OCI-LY1 (cell line): ENCODE data around the gene ITIH3.

ENCODE experiments used
- H2AFZ ChIP-seq: fragments of 200-600 bp; sonication (generic), shearing (Covaris generic); 2 replicates; pipeline ENCODE4 v1.6.0; 2014; ENCODE audit warnings: antibody characterized with exemption, mild to moderate bottlenecking, low read length
- H3F3A ChIP-seq: fragments of 200-600 bp; sonication (generic), shearing (Covaris generic); 2 replicates; pipeline ENCODE4 v1.6.0; 2014; ENCODE audit warnings: mild to moderate bottlenecking, antibody characterized with exemption, low read length, moderate library complexity; ENCODE audit not compliant: insufficient read depth
- H3K27ac ChIP-seq: fragments of 200-600 bp; sonication (generic); 2 replicates; pipeline ENCODE4 v1.5.1; 2014; ENCODE audit warnings: low read length, mixed run types, mild to moderate bottlenecking, low read depth; ENCODE audit not compliant: poor library complexity, severe bottlenecking
- H3K27me3 ChIP-seq: fragments of 200-600 bp; sonication (generic); 2 replicates; pipeline ENCODE4 v1.6.0; 2014; ENCODE audit warnings: antibody characterized with exemption, mild to moderate bottlenecking, low read length, moderate library complexity; ENCODE audit not compliant: insufficient read depth
- H3K36me3 ChIP-seq: fragments of 200-600 bp; sonication (generic); 2 replicates; pipeline ENCODE4 v1.6.1; 2014; ENCODE audit warnings: mild to moderate bottlenecking, antibody characterized with exemption, low read length, moderate library complexity, mixed read lengths; ENCODE audit not compliant: insufficient read depth
- H3K4me1 ChIP-seq: fragments of 200-600 bp; sonication (generic); 2 replicates; pipeline ENCODE4 v1.5.1; 2014; ENCODE audit warnings: mild to moderate bottlenecking, low read length, moderate library complexity; ENCODE audit not compliant: insufficient read depth, severe bottlenecking
- H3K4me2 ChIP-seq: fragments of 200-600 bp; sonication (generic), shearing (Covaris generic); 2 replicates; pipeline ENCODE4 v1.6.1; 2014; ENCODE audit warnings: low read length
- H3K4me3 ChIP-seq: fragments of 200-600 bp; sonication (generic); 2 replicates; pipeline ENCODE4 v1.5.1; 2014; ENCODE audit warnings: low read length, low read depth, mild to moderate bottlenecking, mixed read lengths; ENCODE audit not compliant: poor library complexity, severe bottlenecking
- H3K79me2 ChIP-seq: fragments of 200-600 bp; shearing (Covaris generic); 2 replicates; pipeline ENCODE4 v1.6.1; 2016; ENCODE audit warnings: mixed run types, low read length, mixed read lengths; ENCODE audit not compliant: insufficient read depth
- H3K9ac ChIP-seq: fragments of 200-600 bp; sonication (generic), shearing (Covaris generic); 2 replicates; pipeline ENCODE4 v1.6.1; 2014; ENCODE audit warnings: mild to moderate bottlenecking, low read length, mixed read lengths
- H3K9me2 ChIP-seq: fragments of 200-600 bp; sonication (generic), shearing (Covaris generic); 2 replicates; pipeline ENCODE4 v1.6.1; 2014; ENCODE audit warnings: low read depth, mild to moderate bottlenecking, low read length, mixed read lengths
- H3K9me3 ChIP-seq: fragments of 200-600 bp; shearing (Covaris generic); 2 replicates; pipeline ENCODE4 v1.6.1; 2014; ENCODE audit warnings: low read length, mixed read lengths
- H4K20me1 ChIP-seq: fragments of 200-600 bp; sonication (generic), shearing (Covaris generic); 2 replicates; pipeline ENCODE4 v1.6.0; 2016; ENCODE audit warnings: mild to moderate bottlenecking, low read length; ENCODE audit not compliant: insufficient read depth
- CTCF ChIP-seq: fragments of 200-600 bp; sonication (generic), shearing (Covaris generic); IDR thresholded peaks from 2 replicates; pipeline ENCODE4 v1.5.1; 2017; ENCODE audit warnings: mild to moderate bottlenecking, antibody characterized with exemption, low read length, moderate library complexity, mixed read lengths
- EZH2 ChIP-seq: fragments of 200-600 bp; sonication (generic), shearing (Covaris generic); IDR thresholded peaks from 2 replicates; pipeline ENCODE4 v1.8.0; 2017; ENCODE audit warnings: borderline replicate concordance, mixed run types, mild to moderate bottlenecking, antibody characterized with exemption, low read length, moderate library complexity, mixed read lengths

The ITIH3 gene

DNA sequence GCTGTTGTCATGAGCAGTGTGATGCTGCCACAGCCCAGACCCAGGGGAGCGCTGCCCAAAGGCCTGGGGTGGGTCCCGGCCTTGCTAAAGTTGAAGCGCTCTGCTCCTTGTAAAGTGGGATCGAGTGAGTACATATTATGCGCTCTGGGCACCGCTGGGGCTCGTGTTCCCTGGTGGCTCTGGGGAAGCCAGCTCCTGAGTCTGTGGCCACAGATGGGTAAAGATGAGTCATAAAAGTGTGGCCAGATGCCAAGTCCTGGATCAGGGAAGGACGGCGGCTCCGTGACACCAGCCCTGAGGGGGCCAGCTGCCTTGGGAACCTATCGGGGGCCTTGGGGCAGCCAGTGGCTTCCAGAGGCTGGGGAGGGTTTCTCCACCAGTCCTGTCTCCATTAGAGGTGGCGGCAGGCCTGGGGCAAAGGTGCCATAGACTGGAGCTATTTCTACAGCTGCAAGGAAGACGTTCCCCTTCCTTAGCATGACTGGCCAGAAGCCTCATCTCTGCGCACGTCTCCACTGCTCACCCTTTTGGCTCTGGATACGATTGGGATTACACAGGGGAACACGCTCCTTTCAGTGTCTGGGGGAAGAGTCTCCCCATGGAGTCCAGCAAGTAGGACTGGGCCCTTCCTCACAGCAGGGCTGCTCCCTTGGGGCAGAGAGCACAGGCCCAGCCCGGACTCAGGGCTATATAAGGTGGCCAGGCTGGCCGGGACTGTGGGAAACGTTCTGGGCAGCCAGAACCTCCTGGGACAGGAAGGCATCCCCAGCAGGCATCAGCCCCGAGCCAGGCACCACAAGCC lies 37.1 kb downstream of the ITIH3 start:
- Histone ChIP-seq H3K9ac (no peak overlapping the region), H4K20me1 (no peaks in the 10 kb centered on the region), H3K4me3 (no peak overlapping the region), H3K4me2 (no peak overlapping the region), H3K27ac (no peak overlapping the region), H3K9me3 (no peaks in the 10 kb centered on the region), H3F3A (no peaks in the 10 kb centered on the region), H3K36me3 (no peaks in the 10 kb centered on the region), H2AFZ (no peak overlapping the region), H3K4me1 (no peaks in the 10 kb centered on the region), H3K79me2 (no peaks in the 10 kb centered on the region), H3K27me3 (no peaks in the 10 kb centered on the region), H3K9me2 (no peaks in the 10 kb centered on the region)
- no peak for TF ChIP-seq EZH2
- TF ChIP-seq CTCF: no peak

GRCh38 chr3:52833202-52833601 lies 38.6 kb downstream of the ITIH3 start:
- no peaks in the 10 kb centered on the region for H3K36me3 ChIP-seq
- no peaks in the 10 kb centered on the region for H3K27me3 ChIP-seq
- no peak overlapping the region for H3K4me3 ChIP-seq
- no peaks in the 10 kb centered on the region for H3F3A ChIP-seq
- H3K27ac ChIP-seq: no peak overlapping the region
- H3K9ac ChIP-seq: no peak overlapping the region
- no peak overlapping the region for H2AFZ ChIP-seq
- H3K4me1 ChIP-seq: no peaks in the 10 kb centered on the region
- no peaks in the 10 kb centered on the region for H3K79me2 ChIP-seq
- TF ChIP-seq EZH2 (no peak), CTCF (no peak)
- no peak overlapping the region for H3K4me2 ChIP-seq
- H3K9me2 ChIP-seq: no peaks in the 10 kb centered on the region
- H3K9me3 ChIP-seq: no peaks in the 10 kb centered on the region
- H4K20me1 ChIP-seq: no peaks in the 10 kb centered on the region

DNA sequence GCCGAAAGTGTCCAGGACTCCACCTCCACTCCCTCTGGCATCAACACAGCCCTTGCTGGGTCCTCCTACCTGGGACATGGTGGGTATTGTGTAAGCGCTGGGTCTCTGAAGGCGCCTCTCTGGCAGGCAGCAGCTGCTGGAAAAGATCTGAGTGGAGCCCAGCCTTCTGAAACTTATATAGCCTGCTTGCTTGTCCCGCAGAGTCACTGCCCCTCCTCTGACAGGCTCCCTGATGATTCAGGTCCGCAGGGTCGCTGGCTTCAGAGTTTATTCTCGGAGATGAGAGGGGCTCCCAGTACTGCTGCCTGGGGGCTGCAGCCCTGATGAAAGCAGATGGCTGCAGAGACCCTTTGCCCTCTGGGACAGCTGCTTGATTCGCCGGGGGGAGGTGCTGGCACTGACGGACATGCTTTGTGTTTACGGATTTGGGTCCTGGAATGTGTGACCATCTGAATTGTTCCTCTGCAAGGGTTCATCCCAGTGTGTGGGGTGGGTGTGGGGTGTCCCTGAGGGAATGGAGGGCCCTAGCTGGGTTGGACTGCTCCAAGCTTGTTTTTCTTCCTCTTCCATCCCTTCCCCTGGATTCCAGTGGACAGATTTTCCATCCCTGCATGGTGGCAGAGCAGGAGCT lies 40.4 kb downstream of the ITIH3 start, which contains the start of gene MUSTN1:
MUSTN1 (minus strand) TSS at position 149 of the 631 bp plus-strand sequence; CDS start at position 78, 71 bp downstream.
- Histone ChIP-seq H3K4me2 (no peak within 1 kb of the TSS), H3K9me3 (no peaks in the 10 kb centered on the region)

More for the DNA sequence above, 40.4 kb downstream of the ITIH3 start, which contains the start of gene MUSTN1:
- Histone ChIP-seq H3K27me3 (no peaks in the 10 kb centered on the region), H3K4me1 (no peaks in the 10 kb centered on the region), H3K4me3 (no peak within 1 kb of the TSS), H3F3A (no peaks in the 10 kb centered on the region), H4K20me1 (no peaks in the 10 kb centered on the region), H3K27ac (no peak within 1 kb of the TSS), H3K9me2 (no peaks in the 10 kb centered on the region), H3K79me2 (no peaks in the 10 kb centered on the region), H2AFZ (no peak within 1 kb of the TSS), H3K9ac (no peak within 1 kb of the TSS), H3K36me3 (no peaks in the 10 kb centered on the region)
- TF ChIP-seq CTCF (no peak), EZH2 (no peak)
